Right cardiac atrium (tissue), 5 donors: Measurements from ENCODE around the gene ADAMTS17. TPM values are rescaled to one million over a fixed set of nuclear protein-coding genes. Genes with fewer than 3 reads are reported as not detected.

ENCODE experiments used
- ATAC-seq, 2 donors: fragments of 200-7000 bp; cut with Tn5 transposase; one replicate each; pipeline versions ENCODE4 v1.8.0 to v1.9.1; 2020; ENCODE audit warnings: moderate library complexity in 2 of 2, mild to moderate bottlenecking in 1 of 2
- DNase-seq, 3 donors: peaks; one replicate each; pipeline ENCODE4 v3.0.0-alpha.2; 2020
- H3K27ac ChIP-seq: one replicate; pipeline ENCODE4 v1.5.1; 2013; ENCODE audit warnings: mild to moderate bottlenecking, low read length, control low read depth, moderate library complexity
- H3K27me3 ChIP-seq: one replicate; pipeline ENCODE4 v1.6.1; 2013; ENCODE audit not compliant: control insufficient read depth, insufficient read depth
- H3K4me1 ChIP-seq: one replicate; pipeline ENCODE4 v1.6.1; 2013; ENCODE audit warnings: low read length; ENCODE audit not compliant: control insufficient read depth, insufficient read depth
- H3K4me3 ChIP-seq: one replicate; pipeline ENCODE4 v1.5.1; 2013; ENCODE audit warnings: low read length, control low read depth
- H3K9me3 ChIP-seq: one replicate; pipeline ENCODE4 v1.6.1; 2013; ENCODE audit warnings: low read length; ENCODE audit not compliant: control insufficient read depth
- WGBS: extraction: QIAGEN DNeasy Blood & Tissue Kit; methylation state at CpG from one replicate; pipeline ENCODE4 v1.1.7; 2013; 5-methylcytosine and 5-hydroxymethylcytosine counted together
- intact Hi-C, 4 donors: fragments of 100-400 bp; cut with DNase I; formaldehyde crosslinking; loops; one replicate each; pipeline versions ENCODE4 v1.11.0 to v1.14.0; 2022 to 2023
- polyA plus RNA-seq: library from polyadenylated mRNA; stranded (reverse); fragments of 200-250 nt; gene quantifications from one replicate; pipeline ENCODE4 v1.2.3, GENCODE V29; 2013
- total RNA-seq, 4 donors: library from RNA; stranded (reverse); fragmentation: NEBNext Ultra II Directional; extraction: Animal tissue kit (Norgen Biotek cat#: 25700); gene quantifications; one replicate each; pipeline ENCODE4 v1.2.1, GENCODE V29; 2021
- donor health status: healthy with polysubstance abuse.
- donor health status: DM: no; HTN: yes; CAD: no.
- donor health status: DM: no; HTN: no; CAD: no.
- donor health status: DM: no; HTN: yes; CAD: no; lungs with severe emphysema.
- donor health status: DM: yes; HTN: yes; CAD: no.

The ADAMTS17 gene
- total and polyA plus RNA-seq, 5 donors: 1.2 to 6.5 (median 2.6) TPM

- ATAC-seq (no peak), DNase-seq (no peak)
- no peak overlapping the region for H3K27ac ChIP-seq
- intact Hi-C loops: no loop called here
- H3K27me3 ChIP-seq: no peaks in the 10 kb centered on the region
- no peaks in the 10 kb centered on the region for H3K4me1 ChIP-seq
- 76% methylated on average over 6 of the region's 6 CpGs for WGBS
- H3K9me3 ChIP-seq: no peaks in the 10 kb centered on the region
- no peak overlapping the region for H3K4me3 ChIP-seq
Measured at GRCh38 chr15:99994849-99995248, 346.9 kb downstream of the ADAMTS17 start.

- no peaks in the 10 kb centered on the region for H3K27me3 ChIP-seq
- H3K9me3 ChIP-seq: no peaks in the 10 kb centered on the region
- H3K4me1 ChIP-seq: no peaks in the 10 kb centered on the region
- intact Hi-C loops: no loop called here
- H3K27ac ChIP-seq: no peak overlapping the region
- no peak for ATAC-seq
- no peak for DNase-seq
- 78% methylated on average over 10 of the region's 10 CpGs for WGBS
- no peak overlapping the region for H3K4me3 ChIP-seq
Measured at GRCh38 chr15:99993681-99994131, 348.1 kb downstream of the ADAMTS17 start.

DNA sequence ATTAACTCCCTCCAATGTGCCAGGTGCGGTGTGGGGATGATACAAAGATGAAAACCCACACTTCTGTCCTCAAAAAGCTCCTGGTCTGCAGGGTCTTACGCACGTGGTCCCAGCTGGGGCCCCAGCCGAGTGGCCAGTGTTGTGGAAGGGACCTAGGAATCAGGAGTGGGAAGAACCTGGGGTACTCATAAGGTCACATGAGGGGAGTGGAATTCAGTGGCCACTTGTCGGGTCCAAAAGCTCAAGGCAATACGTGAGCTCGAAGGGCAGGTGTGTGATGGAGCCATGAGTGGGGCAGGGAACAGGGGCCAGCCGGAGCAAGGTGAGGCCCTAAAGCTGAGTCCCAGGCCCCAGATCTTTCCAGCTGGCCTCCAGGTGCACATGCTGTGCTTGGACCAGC lies 348.5 kb downstream of the ADAMTS17 start:
- ATAC-seq (no peak), DNase-seq (no peak)
- 92% methylated on average over 8 of the region's 8 CpGs for WGBS
- no peak overlapping the region for H3K27ac ChIP-seq
- H3K4me3 ChIP-seq: no peak overlapping the region
- H3K27me3 ChIP-seq: no peaks in the 10 kb centered on the region
- no peaks in the 10 kb centered on the region for H3K9me3 ChIP-seq
- H3K4me1 ChIP-seq: no peaks in the 10 kb centered on the region
- intact Hi-C loops: no loop called here

DNA sequence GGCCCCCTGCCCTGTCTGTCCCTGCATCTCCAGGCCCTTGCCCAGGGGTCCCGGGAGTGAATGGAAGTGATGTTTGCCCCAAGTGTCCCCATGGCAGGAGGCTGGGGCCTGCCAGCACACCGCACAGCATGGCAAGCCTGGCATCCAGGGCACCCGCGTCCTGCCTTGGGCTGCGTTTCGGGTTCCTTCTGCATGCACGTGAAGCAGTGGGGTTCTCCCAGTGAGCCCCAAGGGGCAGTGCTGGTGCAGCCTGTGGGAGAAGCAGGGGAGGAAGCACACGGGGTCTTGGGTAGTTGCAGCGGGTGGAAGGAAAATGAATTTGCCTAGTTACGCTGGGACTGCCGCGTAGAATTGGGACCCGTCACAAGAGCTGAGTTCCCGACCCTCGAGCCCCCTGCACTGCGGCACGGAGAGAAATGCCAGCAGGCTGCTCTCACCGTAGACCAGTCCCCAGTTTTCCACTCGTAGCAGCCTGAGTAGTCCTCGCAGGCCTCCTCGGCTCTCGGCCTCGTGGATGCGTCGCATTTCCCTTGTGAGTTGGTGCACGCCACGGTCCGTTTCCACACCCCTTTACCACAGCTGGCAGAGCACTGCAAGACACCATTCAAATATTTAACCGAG lies 349.1 kb downstream of the ADAMTS17 start:
- DNase-seq (no peak), ATAC-seq (peak in 1 of 2 donors; percentile 23)
- 90% methylated on average over 29 of the region's 29 CpGs for WGBS

DNA sequence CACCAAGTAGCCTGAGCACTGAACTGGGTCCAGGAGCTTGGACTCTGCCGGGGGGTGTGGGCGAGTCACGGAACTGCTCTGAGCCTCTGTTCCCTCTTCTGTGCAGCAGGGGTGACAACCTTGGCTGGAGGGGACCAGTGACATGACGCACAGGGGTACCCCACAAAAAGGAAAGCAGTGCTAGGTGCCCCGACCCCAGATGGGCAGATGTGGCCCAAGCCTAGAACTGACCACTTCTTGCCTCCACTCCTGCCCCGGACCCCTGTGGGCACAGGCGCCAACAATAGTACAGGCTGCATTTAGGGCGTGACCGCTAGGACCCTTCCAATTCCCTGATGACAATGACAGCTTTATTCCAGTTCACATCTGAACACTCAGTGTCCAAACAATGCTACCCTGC lies 352.7 kb downstream of the ADAMTS17 start:
- ATAC-seq: no peak
- intact Hi-C loops: no loop called here
- WGBS: 95% methylated on average over 9 of the region's 9 CpGs
- Histone ChIP-seq H3K27me3 (no peaks in the 10 kb centered on the region), H3K4me3 (no peak overlapping the region), H3K9me3 (no peaks in the 10 kb centered on the region), H3K4me1 (no peaks in the 10 kb centered on the region), H3K27ac (no peak overlapping the region)
- DNase-seq: no peak

More for the DNA sequence above, 349.1 kb downstream of the ADAMTS17 start:
- no peak overlapping the region for H3K27ac ChIP-seq
- H3K9me3 ChIP-seq: no peaks in the 10 kb centered on the region
- no peak overlapping the region for H3K4me3 ChIP-seq
- intact Hi-C loops: no loop called here
- H3K27me3 ChIP-seq: no peaks in the 10 kb centered on the region
- H3K4me1 ChIP-seq: no peaks in the 10 kb centered on the region

- DNase-seq (no peak), ATAC-seq (no peak)
- Histone ChIP-seq H3K4me3 (no peak overlapping the region), H3K27ac (no peak overlapping the region), H3K27me3 (no peaks in the 10 kb centered on the region), H3K4me1 (no peaks in the 10 kb centered on the region), H3K9me3 (no peaks in the 10 kb centered on the region)
- intact Hi-C loops: no loop called here
- WGBS: 96% methylated on average over 3 of the region's 3 CpGs
Measured at GRCh38 chr15:99987701-99988100, 354.1 kb downstream of the ADAMTS17 start.

DNA sequence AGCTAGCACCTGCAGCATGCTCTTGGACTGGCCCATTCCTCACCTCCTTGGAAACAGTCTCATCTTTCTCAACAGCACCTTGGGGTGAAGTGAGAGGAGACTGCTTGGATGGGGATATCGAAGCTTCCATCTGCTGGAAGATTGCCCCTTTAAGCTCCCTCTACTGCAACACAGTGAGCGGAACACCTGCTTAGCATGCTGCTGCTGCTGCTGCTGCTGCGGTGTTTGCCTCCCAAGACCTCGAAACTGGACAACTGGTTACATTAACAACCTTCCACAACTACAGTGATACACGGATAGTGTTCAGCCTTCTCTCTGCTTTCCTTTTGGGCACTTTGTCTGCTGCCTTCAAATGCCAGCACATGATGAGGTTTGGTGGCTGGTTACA lies 354.7 kb downstream of the ADAMTS17 start:
- Histone ChIP-seq H3K9me3 (no peaks in the 10 kb centered on the region), H3K4me1 (no peaks in the 10 kb centered on the region), H3K4me3 (no peak overlapping the region), H3K27me3 (no peaks in the 10 kb centered on the region), H3K27ac (no peak overlapping the region)
- ATAC-seq: no peak
- 90% methylated on average over 5 of the region's 5 CpGs for WGBS
- DNase-seq: no peak
- intact Hi-C loops: no loop called here

- H3K27me3 ChIP-seq: no peaks in the 10 kb centered on the region
- no peak overlapping the region for H3K27ac ChIP-seq
- no peak for DNase-seq
- intact Hi-C loops: no loop called here
- no peaks in the 10 kb centered on the region for H3K9me3 ChIP-seq
- H3K4me3 ChIP-seq: no peak overlapping the region
- no peaks in the 10 kb centered on the region for H3K4me1 ChIP-seq
- WGBS: 63% methylated on average over 9 of the region's 9 CpGs
- peak in 1 of 2 donors; percentile 34 for ATAC-seq
Measured at GRCh38 chr15:99986297-99987118, 355.3 kb downstream of the ADAMTS17 start.

DNA sequence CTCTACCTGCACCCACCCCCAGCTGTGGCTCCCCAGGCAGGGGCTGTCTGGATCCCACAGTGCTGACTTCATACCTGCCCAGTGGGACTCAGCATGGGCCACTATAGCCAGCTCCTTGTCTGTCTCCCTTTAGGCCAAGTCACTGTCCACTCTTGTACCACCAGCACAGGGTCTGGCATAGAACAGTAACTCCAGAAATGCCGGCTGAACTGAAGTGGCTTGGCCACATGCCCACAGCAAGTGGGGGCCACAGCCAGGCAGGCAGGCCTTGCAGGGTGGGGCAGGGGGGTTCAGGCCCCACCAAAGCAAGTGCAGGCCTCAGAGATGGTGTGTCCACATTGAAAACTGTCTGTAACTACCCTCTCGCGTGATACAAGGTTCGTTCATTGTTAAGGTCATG lies 355.9 kb downstream of the ADAMTS17 start:
- Histone ChIP-seq H3K4me1 (peaks cover 1% of the 10 kb centered on the region), H3K4me3 (no peak overlapping the region), H3K27me3 (no peaks in the 10 kb centered on the region), H3K9me3 (no peaks in the 10 kb centered on the region), H3K27ac (no peak overlapping the region)
- DNase-seq (no peak), ATAC-seq (no peak)
- intact Hi-C loops: no loop called here
- 78% methylated on average over 4 of the region's 4 CpGs for WGBS

GRCh38 chr15:99984491-99985243 lies 357.1 kb downstream of the ADAMTS17 start:
- no peak for DNase-seq
- H3K27ac ChIP-seq: no peak overlapping the region

DNA sequence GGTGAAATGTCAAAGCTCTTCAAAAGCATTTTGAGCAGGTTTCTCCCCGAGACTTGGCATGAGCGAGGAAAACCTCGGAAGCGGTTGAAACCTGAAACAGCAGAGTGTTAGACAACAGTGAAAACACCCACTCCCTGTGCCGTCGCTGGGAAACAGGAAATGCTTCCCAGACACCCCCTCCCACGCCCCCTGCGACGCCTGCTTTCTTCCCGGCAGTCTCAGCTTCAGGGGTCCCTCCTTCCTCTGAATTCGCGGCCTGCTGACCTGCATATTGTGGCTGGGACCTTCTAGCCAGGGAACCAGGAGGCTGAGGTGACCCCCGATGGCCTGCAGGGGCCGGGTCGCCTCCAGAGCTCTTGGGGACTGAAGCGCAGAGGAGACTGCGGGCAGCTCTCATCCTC lies 357.9 kb downstream of the ADAMTS17 start:
- Histone ChIP-seq H3K27me3 (no peaks in the 10 kb centered on the region), H3K27ac (no peak overlapping the region), H3K4me1 (peaks cover 4% of the 10 kb centered on the region), H3K4me3 (no peak overlapping the region), H3K9me3 (no peaks in the 10 kb centered on the region)
- ATAC-seq: no peak
- intact Hi-C loops: no loop called here
- 34% methylated on average over 17 of the region's 17 CpGs for WGBS
- DNase-seq: no peak

More at GRCh38 chr15:99984491-99985243, 357.1 kb downstream of the ADAMTS17 start:
- Histone ChIP-seq H3K4me3 (no peak overlapping the region), H3K9me3 (no peaks in the 10 kb centered on the region), H3K4me1 (peaks cover 4% of the 10 kb centered on the region), H3K27me3 (no peaks in the 10 kb centered on the region)
- WGBS: 93% methylated on average over 18 of the region's 18 CpGs
- no peak for ATAC-seq
- intact Hi-C loops: no loop called here
